ENCODE measurements around the gene C7.

DNA sequence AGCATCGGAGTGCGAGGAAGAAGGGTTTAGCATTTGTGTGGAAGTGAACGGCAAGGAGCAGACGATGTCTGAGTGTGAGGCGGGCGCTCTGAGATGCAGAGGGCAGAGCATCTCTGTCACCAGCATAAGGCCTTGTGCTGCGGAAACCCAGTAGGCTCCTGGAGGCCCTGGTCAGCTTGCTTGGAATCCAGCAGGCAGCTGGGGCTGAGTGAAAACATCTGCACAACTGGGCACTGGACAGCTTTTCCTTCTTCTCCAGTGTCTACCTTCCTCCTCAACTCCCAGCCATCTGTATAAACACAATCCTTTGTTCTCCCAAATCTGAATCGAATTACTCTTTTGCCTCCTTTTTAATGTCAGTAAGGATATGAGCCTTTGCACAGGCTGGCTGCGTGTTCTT, 72.1 kb downstream of the C7 start:
- TF ChIP-seq POLR2A (IDR thresholded peaks at IDR 0.05; ENCODE audit: low read depth, low read length) (no peak), POLR2AphosphoS5 (IDR thresholded peaks at IDR 0.05; ENCODE audit: low read depth, low read length) (no peak)

Data from GM12892 (cell line).